SU-DHL-6 (cell line): ENCODE data around the gene METTL4.

Experiments used
- H2AFZ ChIP-seq: fragments of 200-600 bp; sonication (generic); 2 replicates; pipeline ENCODE4 v1.6.1; 2014; ENCODE audit warnings: low read depth, mild to moderate bottlenecking, moderate library complexity, mixed read lengths, antibody characterized with exemption, low read length; ENCODE audit not compliant: severe bottlenecking
- H3F3A ChIP-seq: fragments of 200-600 bp; shearing (Covaris generic); 2 replicates; pipeline ENCODE4 v1.6.0; 2016; ENCODE audit warnings: antibody characterized with exemption, mild to moderate bottlenecking; ENCODE audit not compliant: insufficient read depth
- H3K27ac ChIP-seq: fragments of 200-600 bp; sonication (generic); 2 replicates; pipeline ENCODE4 v1.5.1; 2016; ENCODE audit warnings: low read depth, mild to moderate bottlenecking, low read length, moderate library complexity, mixed read lengths
- H3K27me3 ChIP-seq: fragments of 200-600 bp; sonication (generic), shearing (Covaris generic); 2 replicates; pipeline ENCODE4 v1.6.0; 2014; ENCODE audit warnings: mild to moderate bottlenecking, low read length
- H3K36me3 ChIP-seq: fragments of 200-600 bp; sonication (generic); 2 replicates; pipeline ENCODE4 v1.6.1; 2014; ENCODE audit warnings: mild to moderate bottlenecking, low read length, mixed read lengths
- H3K4me2 ChIP-seq: fragments of 300-600, 200-600 bp; shearing (Covaris generic), sonication (generic); 2 replicates; pipeline ENCODE4 v1.6.0; 2014; ENCODE audit warnings: low read length, low read depth, mild to moderate bottlenecking; ENCODE audit not compliant: poor library complexity, severe bottlenecking
- H3K4me3 ChIP-seq: fragments of 200-600 bp; sonication (generic); 2 replicates; pipeline ENCODE4 v1.5.1; 2014; ENCODE audit warnings: antibody characterized with exemption, low read length, mild to moderate bottlenecking, mixed read lengths; ENCODE audit not compliant: insufficient read depth, poor library complexity, severe bottlenecking
- H3K79me2 ChIP-seq: fragments of 200-600 bp; sonication (generic); 2 replicates; pipeline ENCODE4 v1.6.1; 2014; ENCODE audit warnings: mild to moderate bottlenecking, low read length, moderate library complexity; ENCODE audit not compliant: insufficient read depth
- H3K9ac ChIP-seq: fragments of 200-600 bp; sonication (generic); 2 replicates; pipeline ENCODE4 v1.7.0; 2014; ENCODE audit warnings: mild to moderate bottlenecking, low read length
- H3K9me2 ChIP-seq: fragments of 200-600 bp; sonication (generic); replicated peaks from 2 replicates; pipeline ENCODE4 v1.6.1; 2014; ENCODE audit warnings: low read length; ENCODE audit not compliant: insufficient read depth
- H3K9me3 ChIP-seq: fragments of 200-600 bp; sonication (generic); 2 replicates; pipeline ENCODE4 v1.6.1; 2014; ENCODE audit warnings: low read length, mixed read lengths; ENCODE audit not compliant: insufficient read depth
- H4K20me1 ChIP-seq: fragments of 200-600 bp; sonication (generic); 2 replicates; pipeline ENCODE4 v1.6.1; 2014; ENCODE audit warnings: low read depth, mild to moderate bottlenecking, antibody characterized with exemption, low read length, moderate library complexity, mixed read lengths
- CTCF ChIP-seq: fragments of 200-600 bp; sonication (generic); IDR thresholded peaks from one replicate; pipeline ENCODE4 v1.5.1; 2017; ENCODE audit warnings: antibody characterized with exemption, mild to moderate bottlenecking, low read length, moderate library complexity; ENCODE audit not compliant: insufficient read depth, poor library complexity, severe bottlenecking
- EZH2phosphoT487 ChIP-seq: fragments of 200-600 bp; sonication (generic), shearing (Covaris generic); conservative IDR thresholded peaks from 2 replicates; pipeline ENCODE4 v1.6.1; 2018; ENCODE audit warnings: mild to moderate bottlenecking, antibody characterized with exemption, low read length, moderate library complexity, mixed read lengths

The METTL4 gene

GRCh38 chr18:2571200-2572170 is at the start of gene METTL4, which contains the start of gene NDC80:
METTL4 (minus strand) TSS chr18:2571505; CDS start chr18:2567216, 4,289 bp downstream.
NDC80 (plus strand) TSS chr18:2571557; CDS start chr18:2572986, 1,429 bp downstream.
- peaks cover 33% of the 10 kb centered on the region for H3K36me3 ChIP-seq

GRCh38 chr18:2618009-2618408 is 46.7 kb upstream of the METTL4 start:
- peaks cover 13% of the 10 kb centered on the region; the same call in 1 of the 2 replicates for H3K36me3 ChIP-seq
- H3K9me2 ChIP-seq = no peaks in the 10 kb centered on the region
- H2AFZ ChIP-seq = no peak overlapping the region
- H3K4me3 ChIP-seq = no peak overlapping the region
- no peak overlapping the region for H3K27ac ChIP-seq
- no peaks in the 10 kb centered on the region for H3K27me3 ChIP-seq
- H3K9me3 ChIP-seq = no peaks in the 10 kb centered on the region
- no peak overlapping the region for H3K4me2 ChIP-seq
- TF ChIP-seq CTCF = no peak
- TF ChIP-seq EZH2phosphoT487 = no peak
- H3K79me2 ChIP-seq = no peaks in the 10 kb centered on the region
- peaks cover 20% of the 10 kb centered on the region; the same call in 1 of the 2 replicates for H3F3A ChIP-seq
- no peaks in the 10 kb centered on the region for H4K20me1 ChIP-seq
- no peak overlapping the region for H3K9ac ChIP-seq

More at GRCh38 chr18:2571200-2572170, at the start of gene METTL4, which contains the start of gene NDC80:
- no peaks in the 10 kb centered on the region for H3K27me3 ChIP-seq
- peak within 1 kb of the TSS; percentile 80 for H3K27ac ChIP-seq
- TF ChIP-seq EZH2phosphoT487 = no peak
- no peak for TF ChIP-seq CTCF
- peaks cover 83% of the 10 kb centered on the region for H3K79me2 ChIP-seq
- H3K9me2 ChIP-seq = no peaks in the 10 kb centered on the region
- peak within 1 kb of the TSS; percentile 57 for H2AFZ ChIP-seq
- H3K9me3 ChIP-seq = no peaks in the 10 kb centered on the region
- H4K20me1 ChIP-seq = peaks cover 5% of the 10 kb centered on the region; the same call in 1 of the 2 replicates
- peak within 1 kb of the TSS; percentile 82 for H3K9ac ChIP-seq
- peaks cover 4% of the 10 kb centered on the region; the same call in 1 of the 2 replicates for H3F3A ChIP-seq
- H3K4me3 ChIP-seq = peak within 1 kb of the TSS; percentile 94
- peak within 1 kb of the TSS; percentile 97 for H3K4me2 ChIP-seq

- no peaks in the 10 kb centered on the region for H3K9me3 ChIP-seq
- no peak overlapping the region for H3K9ac ChIP-seq
- H3K36me3 ChIP-seq = peaks cover 18% of the 10 kb centered on the region; the same call in 1 of the 2 replicates
- no peaks in the 10 kb centered on the region for H3K79me2 ChIP-seq
- H3F3A ChIP-seq = peaks cover 23% of the 10 kb centered on the region; the same call in 1 of the 2 replicates
- no peaks in the 10 kb centered on the region for H3K9me2 ChIP-seq
- H3K4me2 ChIP-seq = no peak overlapping the region
- H4K20me1 ChIP-seq = no peaks in the 10 kb centered on the region
- H3K27me3 ChIP-seq = no peaks in the 10 kb centered on the region
- no peak overlapping the region for H2AFZ ChIP-seq
- no peak overlapping the region for H3K27ac ChIP-seq
- H3K4me3 ChIP-seq = no peak overlapping the region
- no peak for TF ChIP-seq EZH2phosphoT487
- TF ChIP-seq CTCF = no peak
Observed at GRCh38 chr18:2617401-2617998, 46.2 kb upstream of the METTL4 start.
